HepG2 (cell line): Measurements from ENCODE around the gene KIAA0408. TPM values are rescaled to one million over a fixed set of nuclear protein-coding genes. Genes with fewer than 3 reads are reported as not detected.
"Not testable (repeated sequence)": the region's sequence is repeated elsewhere in the genome, so short reads cannot be mapped to it uniquely, and the experiment has no call there.

Source experiments
- DRAP1 ChIP-seq: IDR thresholded peaks from 2 replicates; pipeline ENCODE4 v1.6.1; 2016; ENCODE audit warnings: missing genetic modification reagents, missing compliant biosample characterization
- HMGXB4 ChIP-seq, 2 experiments: sonication (generic) in 1 of 2; formaldehyde crosslinking in 1 of 2; IDR thresholded peaks; 2 replicates each; pipeline versions ENCODE4 v1.4.0 to v1.6.1; 2018 to 2020; ENCODE audit warnings: missing genetic modification reagents in 2 of 2, borderline replicate concordance in 1 of 2, low read depth in 1 of 2, mild to moderate bottlenecking in 1 of 2, missing biosample characterization in 1 of 2
- IKZF5 ChIP-seq: IDR thresholded peaks from 2 replicates; pipeline ENCODE4 v1.6.1; 2018; ENCODE audit warnings: missing genetic modification reagents, mild to moderate bottlenecking, missing compliant biosample characterization
- IRF2 ChIP-seq: IDR thresholded peaks from 2 replicates; pipeline ENCODE4 v1.6.1; 2018; ENCODE audit warnings: missing genetic modification reagents, missing compliant biosample characterization
- RFXAP ChIP-seq: sonication (generic); formaldehyde crosslinking; IDR thresholded peaks from 2 replicates; pipeline ENCODE4 v1.4.0; 2020; ENCODE audit warnings: missing genetic modification reagents, borderline replicate concordance
- SP5 ChIP-seq: IDR thresholded peaks from 2 replicates; pipeline ENCODE4 v1.6.1; 2016; ENCODE audit warnings: low read depth, borderline replicate concordance
- ZBTB26 ChIP-seq: IDR thresholded peaks from 2 replicates; pipeline ENCODE4 v1.6.1; 2016; ENCODE audit warnings: missing compliant biosample characterization, missing genetic modification reagents, borderline replicate concordance
- ZFX ChIP-seq: sonication (generic); formaldehyde crosslinking; IDR thresholded peaks from 2 replicates; pipeline ENCODE4 v1.4.0; 2020; ENCODE audit warnings: mild to moderate bottlenecking, low read depth, missing genetic modification reagents, moderate library complexity
- ZNF574 ChIP-seq: sonication (generic); formaldehyde crosslinking; IDR thresholded peaks from 2 replicates; pipeline ENCODE4 v1.4.0; 2020; ENCODE audit warnings: missing genetic modification reagents
- polyA plus RNA-seq, 8 experiments: library from polyadenylated mRNA; depleted of rRNA in 3 of 8; stranded (reverse) in 7 of 8; unstranded in 1 of 8; fragments of >200 nt; fragmentation: Illumina TruSeq in 4 of 8; extraction: Trizol in 4 of 8; gene quantifications; 2 replicates each; pipeline versions ENCODE4 v1.2.1 to v1.2.3, GENCODE V29; 2011 to 2016; ENCODE audit warnings: low read depth in 4 of 8, missing spikeins in 1 of 8, mixed read lengths in 1 of 8; ENCODE audit not compliant: insufficient read depth in 1 of 8
- total RNA-seq, 5 experiments: library from RNA; depleted of rRNA; stranded (reverse); fragments of >200 nt; fragmentation: Illumina TruSeq; extraction: Trizol; gene quantifications; 2 replicates each; pipeline ENCODE4 v1.2.3, GENCODE V29; 2016; ENCODE audit warnings: low read depth in 1 of 5
- TF ChIP-seq, protein P1 (sequence below), 2 experiments: fragments of 450-650 bp in 1 of 2; sonication (generic) in 1 of 2; formaldehyde crosslinking in 1 of 2; IDR thresholded peaks; 2 replicates each; pipeline versions ENCODE4 v1.6.1 to v1.8.0; 2016 to 2022; ENCODE audit warnings: antibody characterized with exemption in 1 of 2, mild to moderate bottlenecking in 1 of 2, missing genetic modification reagents in 1 of 2

Gene KIAA0408
- total and polyA plus RNA-seq, 2 of the 13 experiments (the other 11 are each of a cell fraction or from before 2014, with no cell fraction given), result not detected

DNA sequence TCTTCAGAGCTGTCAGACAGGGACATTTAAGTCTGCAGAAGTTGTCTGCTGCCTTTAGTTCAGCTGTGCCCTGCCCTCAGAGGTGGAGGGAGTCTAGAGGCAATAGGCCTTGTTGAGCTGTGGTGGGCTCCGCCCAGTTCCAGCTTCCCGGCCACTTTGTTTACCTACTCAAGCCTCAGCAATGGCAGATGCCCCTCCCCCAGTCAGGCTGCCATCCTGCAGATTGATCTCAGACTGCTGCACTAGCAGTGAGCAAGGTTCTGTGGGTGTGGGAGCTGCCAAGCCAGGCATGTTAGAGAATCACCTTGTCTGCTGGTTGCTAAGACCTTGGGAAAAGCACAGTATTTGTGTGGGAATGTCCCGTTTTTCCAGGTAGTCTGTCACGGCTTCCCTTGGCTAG lies 46.1 kb downstream of the KIAA0408 start (continued):
- TF ChIP-seq, protein P1, sequence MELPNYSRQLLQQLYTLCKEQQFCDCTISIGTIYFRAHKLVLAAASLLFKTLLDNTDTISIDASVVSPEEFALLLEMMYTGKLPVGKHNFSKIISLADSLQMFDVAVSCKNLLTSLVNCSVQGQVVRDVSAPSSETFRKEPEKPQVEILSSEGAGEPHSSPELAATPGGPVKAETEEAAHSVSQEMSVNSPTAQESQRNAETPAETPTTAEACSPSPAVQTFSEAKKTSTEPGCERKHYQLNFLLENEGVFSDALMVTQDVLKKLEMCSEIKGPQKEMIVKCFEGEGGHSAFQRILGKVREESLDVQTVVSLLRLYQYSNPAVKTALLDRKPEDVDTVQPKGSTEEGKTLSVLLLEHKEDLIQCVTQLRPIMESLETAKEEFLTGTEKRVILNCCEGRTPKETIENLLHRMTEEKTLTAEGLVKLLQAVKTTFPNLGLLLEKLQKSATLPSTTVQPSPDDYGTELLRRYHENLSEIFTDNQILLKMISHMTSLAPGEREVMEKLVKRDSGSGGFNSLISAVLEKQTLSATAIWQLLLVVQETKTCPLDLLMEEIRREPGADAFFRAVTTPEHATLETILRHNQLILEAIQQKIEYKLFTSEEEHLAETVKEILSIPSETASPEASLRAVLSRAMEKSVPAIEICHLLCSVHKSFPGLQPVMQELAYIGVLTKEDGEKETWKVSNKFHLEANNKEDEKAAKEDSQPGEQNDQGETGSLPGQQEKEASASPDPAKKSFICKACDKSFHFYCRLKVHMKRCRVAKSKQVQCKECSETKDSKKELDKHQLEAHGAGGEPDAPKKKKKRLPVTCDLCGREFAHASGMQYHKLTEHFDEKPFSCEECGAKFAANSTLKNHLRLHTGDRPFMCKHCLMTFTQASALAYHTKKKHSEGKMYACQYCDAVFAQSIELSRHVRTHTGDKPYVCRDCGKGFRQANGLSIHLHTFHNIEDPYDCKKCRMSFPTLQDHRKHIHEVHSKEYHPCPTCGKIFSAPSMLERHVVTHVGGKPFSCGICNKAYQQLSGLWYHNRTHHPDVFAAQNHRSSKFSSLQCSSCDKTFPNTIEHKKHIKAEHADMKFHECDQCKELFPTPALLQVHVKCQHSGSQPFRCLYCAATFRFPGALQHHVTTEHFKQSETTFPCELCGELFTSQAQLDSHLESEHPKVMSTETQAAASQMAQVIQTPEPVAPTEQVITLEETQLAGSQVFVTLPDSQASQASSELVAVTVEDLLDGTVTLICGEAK (IDR thresholded peaks at IDR 0.05), result not testable (repeated sequence)
- TF ChIP-seq, protein P1 (CRISPR knock-in tag; IDR thresholded peaks at IDR 0.05), result 0 out of 2 replicates have a peak, but pooled peaks have one; percentile 19
- TF ChIP-seq ZBTB26 (CRISPR knock-in tag), result peak; percentile 72
- TF ChIP-seq RFXAP (CRISPR knock-in tag), result 0 out of 2 replicates have a peak, but pooled peaks have one; percentile 13
- TF ChIP-seq HMGXB4 (CRISPR knock-in tag; IDR thresholded peaks at IDR 0.05; ENCODE audit: borderline replicate concordance in 1 of 2, low read depth in 1 of 2), result peak in 1 of 2 experiments; percentile 52; a peak in 1 of 4 replicates
- TF ChIP-seq ZNF574, result peak; percentile 49
- 0 out of 2 replicates have a peak, but pooled peaks have one; percentile 23 for TF ChIP-seq DRAP1
- peak; percentile 35; the same call in 1 of the 2 replicates for TF ChIP-seq ZFX
- peak; percentile 94 for TF ChIP-seq SP5 (CRISPR knock-in tag)
- peak; percentile 37; the same call in 1 of the 2 replicates for TF ChIP-seq IKZF5 (CRISPR knock-in tag)
- peak; percentile 34; the same call in 1 of the 2 replicates for TF ChIP-seq IRF2 (CRISPR knock-in tag)
